DMS79 treated with DMSO at 0.1 percent for 48 hours (cell line): ENCODE measurements around the gene DLGAP4.

Experiments
- DNase-seq: peaks from one replicate; lab custom pipeline; 2025; lab: John Stamatoyannopoulos, UW

DLGAP4 gene

DNA sequence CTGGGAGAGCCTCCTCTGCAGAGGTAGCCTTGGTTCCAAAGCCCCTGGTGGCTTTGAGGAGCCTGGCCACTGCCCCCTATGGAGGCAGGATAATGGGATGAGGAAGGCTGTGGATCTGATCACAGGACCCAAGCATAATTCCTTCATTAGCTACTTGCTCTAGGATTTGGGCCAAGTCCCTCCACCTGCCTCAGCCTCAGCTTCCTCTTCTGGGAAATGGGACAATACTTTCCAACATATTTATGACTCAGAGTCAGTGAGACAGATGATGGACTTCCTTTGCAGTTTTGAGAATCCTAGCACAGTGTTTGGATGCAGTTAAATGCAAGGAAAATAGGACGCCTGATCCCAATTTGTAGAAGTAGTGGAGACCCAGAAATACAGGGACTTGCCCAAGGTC lies 171.3 kb downstream of the DLGAP4 start:
- no peak for DNase-seq

GRCh38 chr20:36478137-36478905 lies 172.2 kb downstream of the DLGAP4 start:
- DNase-seq: no peak

- DNase-seq: no peak
Observed at GRCh38 chr20:36479938-36480337, 173.8 kb downstream of the DLGAP4 start.

DNA sequence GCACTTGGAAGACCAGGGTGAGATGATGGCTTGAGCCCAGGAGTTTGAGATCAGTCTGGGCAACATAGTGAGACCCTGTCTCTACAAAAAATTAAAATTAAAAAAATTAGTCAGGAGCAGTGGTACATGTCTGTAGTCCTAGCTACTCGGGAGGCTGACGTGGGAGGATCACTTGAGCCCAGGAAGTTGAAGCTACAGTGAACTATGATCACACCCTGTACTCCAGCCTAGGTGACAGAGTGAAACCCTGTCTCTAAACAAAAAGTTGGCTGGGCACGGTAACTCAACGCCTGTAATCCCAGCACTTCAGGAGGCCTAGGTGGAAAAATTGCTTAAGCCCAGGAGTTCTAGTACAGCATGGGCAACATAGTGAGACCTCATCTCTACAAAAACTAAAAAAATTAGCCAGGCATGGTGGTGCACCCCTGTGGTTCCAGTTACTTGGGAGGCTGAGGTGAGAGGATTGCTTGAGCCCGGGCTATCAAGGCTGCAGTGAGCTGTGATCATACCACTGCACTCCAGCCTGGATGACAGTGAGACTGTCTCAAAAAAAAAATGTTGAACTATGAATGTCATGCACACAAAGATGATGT lies 174.4 kb downstream of the DLGAP4 start:
- DNase-seq: no peak

GRCh38 chr20:36481380-36482043 lies 175.4 kb downstream of the DLGAP4 start:
- DNase-seq: no peak

- peak; percentile 79 for DNase-seq
Observed at GRCh38 chr20:36482044-36482473, 175.9 kb downstream of the DLGAP4 start.

DNA sequence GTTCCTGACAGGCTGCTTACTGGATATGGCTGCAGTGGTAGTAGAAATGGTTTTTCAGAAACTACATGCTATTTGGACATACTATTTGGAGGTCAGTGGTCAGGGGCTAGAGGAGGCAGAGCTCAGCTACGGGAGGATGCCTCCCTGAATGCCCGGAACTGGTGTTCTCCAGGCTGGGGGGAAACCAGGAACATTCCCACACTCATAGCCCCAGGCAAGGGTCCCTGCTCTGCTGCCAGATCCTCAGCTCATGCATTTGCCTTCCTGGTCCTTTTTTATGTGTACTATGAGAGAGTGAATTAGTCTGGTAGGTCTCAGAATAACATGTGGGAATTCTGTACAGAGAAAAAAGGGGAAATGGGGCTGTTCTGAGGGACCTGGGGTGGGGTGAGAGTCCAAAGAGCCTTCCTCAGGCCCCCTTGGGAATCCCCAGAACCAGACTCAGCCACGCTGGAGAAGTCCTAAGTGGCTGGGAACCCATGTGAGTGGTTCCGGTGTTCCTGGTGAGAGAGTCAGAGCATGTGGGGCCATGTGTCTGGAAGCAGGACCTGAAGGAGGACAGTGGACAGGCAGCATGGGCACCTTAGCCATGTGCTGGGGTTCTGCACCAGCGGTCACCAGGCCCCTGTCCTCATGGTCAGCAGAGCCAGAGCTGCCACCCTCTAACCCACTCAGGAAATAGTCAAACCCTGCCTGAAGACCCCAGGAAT lies 177.2 kb downstream of the DLGAP4 start:
- no peak for DNase-seq

GRCh38 chr20:36483919-36484808 lies 178.0 kb downstream of the DLGAP4 start:
- DNase-seq: peak; percentile 79

- DNase-seq: no peak
Observed at GRCh38 chr20:36485286-36485685, 179.1 kb downstream of the DLGAP4 start.

- DNase-seq: no peak
Observed at GRCh38 chr20:36487069-36487468, 180.9 kb downstream of the DLGAP4 start.

DNA sequence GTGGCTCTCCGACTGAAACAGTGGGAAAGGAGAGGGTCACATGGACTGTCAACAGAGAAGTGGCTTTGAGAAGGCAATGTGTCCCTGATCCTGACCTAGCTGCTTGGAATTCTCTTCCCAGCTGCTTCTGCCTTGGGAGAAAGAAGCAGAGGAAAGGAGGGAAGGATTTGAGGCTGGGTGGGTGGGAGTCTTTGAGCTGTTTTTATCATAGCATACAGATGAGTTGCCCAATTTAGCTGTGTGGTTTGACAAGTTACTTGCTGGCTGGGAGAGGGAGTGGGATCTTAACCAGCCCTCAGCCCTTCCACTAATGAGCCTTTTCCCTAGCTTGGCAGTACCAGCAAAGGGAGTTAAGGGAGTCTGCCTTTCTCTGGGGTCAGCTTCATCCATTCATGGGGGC lies 184.1 kb downstream of the DLGAP4 start:
- DNase-seq: no peak

DNA sequence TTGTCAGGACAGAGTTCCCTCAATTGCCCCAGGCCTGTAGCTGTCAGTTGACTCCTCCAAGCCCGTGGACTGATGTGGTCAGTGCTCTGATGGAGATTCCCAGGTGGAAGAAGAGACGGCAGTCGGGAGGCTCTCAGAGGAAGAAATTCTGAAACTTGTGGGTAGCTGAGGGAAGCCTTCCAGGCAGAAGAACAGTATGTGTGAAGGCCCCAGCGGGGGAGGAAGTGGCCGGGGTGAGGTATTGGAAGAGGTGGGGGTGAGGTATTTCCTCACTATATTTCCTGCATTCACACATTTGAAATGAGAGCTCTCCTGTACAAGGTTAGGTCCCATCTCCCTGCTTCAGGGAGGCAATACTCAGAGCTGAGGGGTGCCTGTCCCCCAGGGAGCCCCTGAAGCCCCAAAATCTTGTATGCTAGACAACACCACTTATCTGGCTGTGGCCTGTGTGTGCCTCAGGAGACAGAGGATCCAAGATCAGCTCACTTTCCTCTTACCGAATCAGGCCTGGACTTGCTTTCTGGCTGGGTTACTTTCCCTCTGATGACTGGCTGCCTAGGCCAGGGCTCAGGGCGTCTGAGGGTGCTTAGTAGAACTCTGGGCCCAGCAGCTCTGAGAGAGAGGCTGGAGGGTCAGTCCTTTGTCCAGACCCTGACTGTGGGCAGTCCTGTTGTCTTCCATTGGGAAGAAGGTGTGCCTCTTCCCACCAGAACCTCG lies 185.9 kb downstream of the DLGAP4 start:
- no peak for DNase-seq

- DNase-seq: no peak
Observed at GRCh38 chr20:36493051-36493800, 187.1 kb downstream of the DLGAP4 start.

DNA sequence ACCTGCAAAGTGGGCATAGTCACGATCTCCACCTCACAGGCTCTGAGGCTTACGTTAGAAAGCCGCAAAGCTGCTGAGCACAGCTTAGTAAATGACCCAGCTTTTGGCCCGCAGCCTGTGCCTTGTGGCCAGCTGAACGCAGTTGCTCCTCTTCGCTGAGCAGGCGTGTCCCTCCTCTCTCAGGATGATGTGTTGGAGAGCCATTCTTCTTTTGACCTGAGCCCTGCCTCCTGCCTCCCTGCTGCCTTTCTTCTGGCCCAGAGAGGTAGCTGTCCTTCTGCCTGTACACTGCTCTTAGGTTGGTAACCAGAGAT lies 187.6 kb downstream of the DLGAP4 start:
- peak; percentile 23 for DNase-seq

- no peak for DNase-seq
Observed at GRCh38 chr20:36496707-36497669, 190.8 kb downstream of the DLGAP4 start.

DNA sequence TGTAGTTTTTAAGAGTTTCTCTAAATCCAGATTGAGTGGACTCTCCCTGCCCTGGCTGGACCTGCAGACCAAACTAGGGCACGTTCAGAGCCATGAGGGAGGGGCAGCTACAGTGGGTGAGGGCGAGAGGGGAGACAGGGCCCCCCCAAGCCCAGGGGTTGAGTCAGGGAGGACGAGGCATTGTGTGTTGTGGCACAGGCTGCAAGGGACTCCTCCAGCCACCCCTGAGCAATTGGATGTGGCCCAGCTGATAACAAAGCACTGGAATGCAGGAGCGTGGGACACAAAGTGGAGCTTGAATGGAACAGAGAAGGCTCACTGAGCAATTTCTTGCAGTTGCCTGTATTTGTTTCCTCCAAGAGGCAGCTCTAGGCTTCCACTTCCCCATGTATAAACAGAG lies 191.7 kb downstream of the DLGAP4 start:
- DNase-seq: no peak

DNA sequence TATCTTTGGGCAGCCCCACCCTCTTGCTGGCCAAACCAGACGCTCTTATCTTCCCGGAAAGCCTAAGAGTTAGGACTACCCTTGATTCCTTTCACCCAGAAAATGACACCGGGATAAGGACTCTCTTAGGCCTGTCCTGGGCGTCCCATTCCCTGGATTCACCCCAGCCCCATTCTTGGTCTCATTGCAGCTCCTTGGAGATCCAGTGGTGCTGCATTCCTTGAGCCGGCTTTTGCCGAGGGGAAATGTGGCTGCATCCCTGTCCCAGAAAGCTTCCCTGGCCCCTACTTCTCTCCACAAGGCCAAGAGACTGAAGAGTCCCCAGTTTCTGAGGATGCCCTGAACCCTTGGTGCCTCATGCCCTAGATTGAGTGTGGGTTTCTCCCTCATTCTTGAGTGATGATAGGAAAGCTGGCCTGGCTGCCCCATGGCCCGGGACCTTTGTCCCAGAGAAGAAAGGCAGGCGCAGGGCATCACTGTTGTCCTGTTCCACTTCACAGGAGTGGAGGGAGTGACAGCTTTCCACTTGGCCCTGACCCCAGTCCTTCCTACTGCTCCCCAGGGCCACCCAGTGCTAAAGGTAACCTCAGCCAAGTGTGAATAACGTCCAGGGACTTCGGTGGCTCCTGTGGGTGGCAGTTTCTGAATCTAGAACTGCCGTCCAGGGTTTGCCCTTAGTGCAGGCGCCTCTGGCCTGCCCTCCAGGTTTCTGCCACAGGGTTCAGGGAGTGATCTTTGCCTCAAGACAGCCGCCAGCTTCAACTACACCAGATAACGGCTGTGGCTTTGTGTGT lies 192.4 kb downstream of the DLGAP4 start:
- no peak for DNase-seq

DNA sequence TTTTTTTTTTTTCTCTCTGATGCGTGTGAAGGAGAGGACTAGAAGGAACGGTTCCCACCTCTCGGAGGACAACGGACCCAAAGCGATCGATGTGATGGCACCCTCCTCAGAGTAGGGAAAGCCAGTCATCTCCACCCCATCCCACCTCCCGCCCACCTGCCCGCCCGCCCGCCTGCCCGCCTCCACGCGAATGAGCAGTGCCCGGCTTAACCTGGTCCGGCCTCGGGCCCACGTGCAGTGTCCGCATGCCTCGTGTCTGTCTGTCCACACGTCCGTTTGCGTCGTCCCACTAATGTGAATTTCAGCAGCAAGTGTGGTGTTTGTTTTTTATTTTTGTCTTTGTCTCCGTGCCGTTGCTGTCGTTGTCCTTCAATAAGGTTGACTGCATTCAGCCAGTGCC lies 193.1 kb downstream of the DLGAP4 start:
- DNase-seq: no peak
